Activated naive CD8-positive, alpha-beta T cell (primary cell): ENCODE measurements around the gene BCL11B.

Experiments
- H3K27ac Mint-ChIP-seq: one replicate; pipeline ENCODE4 v1.8.0; 2021; ENCODE audit warnings: mixed read lengths
- H3K27me3 Mint-ChIP-seq: one replicate; pipeline ENCODE4 v1.8.0; 2021; ENCODE audit warnings: mixed read lengths
- H3K36me3 Mint-ChIP-seq: one replicate; pipeline ENCODE4 v1.8.0; 2021; ENCODE audit warnings: mixed read lengths
- H3K4me1 Mint-ChIP-seq: one replicate; pipeline ENCODE4 v1.8.0; 2021; ENCODE audit warnings: low read depth, mixed read lengths
- H3K4me3 Mint-ChIP-seq: one replicate; pipeline ENCODE4 v1.8.0; 2021; ENCODE audit warnings: mild to moderate bottlenecking, mixed read lengths
- H3K9me3 Mint-ChIP-seq: one replicate; pipeline ENCODE4 v1.8.0; 2021; ENCODE audit warnings: low read depth, mixed read lengths

The BCL11B gene

GRCh38 chr14:99145307-99145706, 126.7 kb downstream of the BCL11B start:
- no peak overlapping the region for H3K27ac Mint-ChIP-seq
- H3K4me1 Mint-ChIP-seq, result peaks cover 7% of the 10 kb centered on the region
- H3K9me3 Mint-ChIP-seq, result no peaks in the 10 kb centered on the region
- no peak overlapping the region for H3K4me3 Mint-ChIP-seq
- no peaks in the 10 kb centered on the region for H3K27me3 Mint-ChIP-seq
- H3K36me3 Mint-ChIP-seq, result no peaks in the 10 kb centered on the region

- Mint-ChIP-seq H3K4me1 (peaks cover 7% of the 10 kb centered on the region), H3K9me3 (no peaks in the 10 kb centered on the region), H3K27me3 (no peaks in the 10 kb centered on the region), H3K36me3 (no peaks in the 10 kb centered on the region), H3K27ac (no peak overlapping the region), H3K4me3 (no peak overlapping the region)
These were observed 128.2 kb downstream of the BCL11B start for GRCh38 chr14:99143793-99144192.

- Mint-ChIP-seq H3K9me3 (no peaks in the 10 kb centered on the region), H3K4me3 (no peak overlapping the region), H3K27me3 (no peaks in the 10 kb centered on the region), H3K27ac (no peak overlapping the region), H3K36me3 (no peaks in the 10 kb centered on the region), H3K4me1 (peaks cover 10% of the 10 kb centered on the region)
These were observed 128.9 kb downstream of the BCL11B start for GRCh38 chr14:99143126-99143525.

GRCh38 chr14:99141236-99141635, 130.8 kb downstream of the BCL11B start:
- Mint-ChIP-seq H3K9me3 (no peaks in the 10 kb centered on the region), H3K4me1 (peaks cover 22% of the 10 kb centered on the region), H3K4me3 (no peak overlapping the region), H3K36me3 (no peaks in the 10 kb centered on the region), H3K27ac (no peak overlapping the region), H3K27me3 (no peaks in the 10 kb centered on the region)

GRCh38 chr14:99138999-99139865, 132.8 kb downstream of the BCL11B start:
- no peaks in the 10 kb centered on the region for H3K36me3 Mint-ChIP-seq
- H3K27me3 Mint-ChIP-seq, result no peaks in the 10 kb centered on the region
- no peak overlapping the region for H3K27ac Mint-ChIP-seq
- peaks cover 18% of the 10 kb centered on the region for H3K4me1 Mint-ChIP-seq
- H3K4me3 Mint-ChIP-seq, result no peak overlapping the region
- no peaks in the 10 kb centered on the region for H3K9me3 Mint-ChIP-seq

- Mint-ChIP-seq H3K4me1 (peaks cover 20% of the 10 kb centered on the region), H3K4me3 (peak overlapping the region; percentile 57), H3K9me3 (no peaks in the 10 kb centered on the region), H3K36me3 (no peaks in the 10 kb centered on the region), H3K27me3 (no peaks in the 10 kb centered on the region), H3K27ac (no peak overlapping the region)
These were observed 134.0 kb downstream of the BCL11B start for GRCh38 chr14:99137913-99138571.

GRCh38 chr14:99137001-99137700, 134.8 kb downstream of the BCL11B start:
- Mint-ChIP-seq H3K4me1 (peaks cover 20% of the 10 kb centered on the region), H3K27me3 (no peaks in the 10 kb centered on the region), H3K9me3 (no peaks in the 10 kb centered on the region), H3K4me3 (peak overlapping the region; percentile 57), H3K36me3 (no peaks in the 10 kb centered on the region), H3K27ac (no peak overlapping the region)

GRCh38 chr14:99136401-99136800, 135.6 kb downstream of the BCL11B start:
- Mint-ChIP-seq H3K4me1 (peaks cover 20% of the 10 kb centered on the region), H3K36me3 (no peaks in the 10 kb centered on the region), H3K9me3 (no peaks in the 10 kb centered on the region), H3K27me3 (no peaks in the 10 kb centered on the region), H3K27ac (no peak overlapping the region), H3K4me3 (no peak overlapping the region)

GRCh38 chr14:99136047-99136400, 136.0 kb downstream of the BCL11B start:
- no peak overlapping the region for H3K27ac Mint-ChIP-seq
- no peaks in the 10 kb centered on the region for H3K36me3 Mint-ChIP-seq
- no peaks in the 10 kb centered on the region for H3K27me3 Mint-ChIP-seq
- no peaks in the 10 kb centered on the region for H3K9me3 Mint-ChIP-seq
- peaks cover 20% of the 10 kb centered on the region for H3K4me1 Mint-ChIP-seq
- no peak overlapping the region for H3K4me3 Mint-ChIP-seq

GRCh38 chr14:99134516-99135046, 137.4 kb downstream of the BCL11B start:
- no peak overlapping the region for H3K4me3 Mint-ChIP-seq
- no peaks in the 10 kb centered on the region for H3K9me3 Mint-ChIP-seq
- H3K27ac Mint-ChIP-seq, result no peak overlapping the region
- no peaks in the 10 kb centered on the region for H3K27me3 Mint-ChIP-seq
- H3K4me1 Mint-ChIP-seq, result peaks cover 26% of the 10 kb centered on the region
- H3K36me3 Mint-ChIP-seq, result peaks cover 1% of the 10 kb centered on the region

GRCh38 chr14:99133636-99134515, 138.1 kb downstream of the BCL11B start:
- H3K36me3 Mint-ChIP-seq, result peaks cover 2% of the 10 kb centered on the region
- H3K27me3 Mint-ChIP-seq, result no peaks in the 10 kb centered on the region
- H3K4me3 Mint-ChIP-seq, result no peak overlapping the region
- H3K9me3 Mint-ChIP-seq, result no peaks in the 10 kb centered on the region
- H3K4me1 Mint-ChIP-seq, result peaks cover 33% of the 10 kb centered on the region
- H3K27ac Mint-ChIP-seq, result no peak overlapping the region

- H3K27me3 Mint-ChIP-seq, result no peaks in the 10 kb centered on the region
- no peak overlapping the region for H3K4me3 Mint-ChIP-seq
- H3K36me3 Mint-ChIP-seq, result peaks cover 4% of the 10 kb centered on the region
- H3K4me1 Mint-ChIP-seq, result peaks cover 33% of the 10 kb centered on the region
- H3K27ac Mint-ChIP-seq, result no peak overlapping the region
- no peaks in the 10 kb centered on the region for H3K9me3 Mint-ChIP-seq
These were observed 139.0 kb downstream of the BCL11B start for GRCh38 chr14:99132821-99133635.

- Mint-ChIP-seq H3K27ac (no peak overlapping the region), H3K36me3 (peaks cover 6% of the 10 kb centered on the region), H3K27me3 (no peaks in the 10 kb centered on the region), H3K4me3 (no peak overlapping the region), H3K9me3 (no peaks in the 10 kb centered on the region), H3K4me1 (peaks cover 23% of the 10 kb centered on the region)
These were observed 140.2 kb downstream of the BCL11B start for GRCh38 chr14:99131632-99132271.
